GM18909 (cell line): ENCODE measurements around the gene TK1.
"Not testable (repeated sequence)": the region's sequence is repeated elsewhere in the genome, so short reads cannot be mapped to it uniquely, and the experiment has no call there.

Experiments used
- ATAC-seq: cut with Tn5 transposase; IDR thresholded peaks from one replicate; pipeline ENCODE4 v1.9.1; 2021; ENCODE audit warnings: mild to moderate bottlenecking; ENCODE audit not compliant: unreplicated experiment, poor library complexity

Gene TK1

GRCh38 chr17:78186692-78187595 is at the start of gene TK1, which contains the start of gene AFMID:
Gene TK1 (minus strand): TSS chr17:78187052. CDS start chr17:78186994, 58 bp downstream.
Gene AFMID (plus strand): TSS chr17:78187362. CDS start chr17:78187371, 9 bp downstream.
- peak; percentile 94 for ATAC-seq

GRCh38 chr17:78235885-78236284 is 49.0 kb upstream of the TK1 start:
- no peak for ATAC-seq

- not testable (repeated sequence) for ATAC-seq
These were observed 48.2 kb upstream of the TK1 start for GRCh38 chr17:78235022-78235421.

- no peak for ATAC-seq
These were observed 47.5 kb upstream of the TK1 start for GRCh38 chr17:78234261-78234865.

GRCh38 chr17:78233678-78234077 is 46.8 kb upstream of the TK1 start:
- no peak for ATAC-seq

- ATAC-seq = no peak
These were observed 46.0 kb upstream of the TK1 start for GRCh38 chr17:78232859-78233173.

GRCh38 chr17:78231991-78232858 is 45.4 kb upstream of the TK1 start:
- ATAC-seq = no peak

GRCh38 chr17:78230996-78231935 is 44.4 kb upstream of the TK1 start, which contains the start of gene TMEM235:
Gene TMEM235 (plus strand): TSS chr17:78231631. CDS start chr17:78232024, 393 bp downstream.
- no peak for ATAC-seq

GRCh38 chr17:78230252-78230962 is 43.6 kb upstream of the TK1 start:
- ATAC-seq = no peak

GRCh38 chr17:78228176-78228575 is 41.3 kb upstream of the TK1 start:
- no peak for ATAC-seq

GRCh38 chr17:78227455-78227916 is 40.6 kb upstream of the TK1 start:
- ATAC-seq = no peak

- ATAC-seq = no peak
These were observed 40.1 kb upstream of the TK1 start for GRCh38 chr17:78226759-78227454.

GRCh38 chr17:78226055-78226758 is 39.4 kb upstream of the TK1 start:
- no peak for ATAC-seq

GRCh38 chr17:78225088-78225865 is 38.4 kb upstream of the TK1 start:
- ATAC-seq = no peak

- ATAC-seq = no peak
These were observed 37.6 kb upstream of the TK1 start for GRCh38 chr17:78224231-78225087.

- no peak for ATAC-seq
These were observed 36.9 kb upstream of the TK1 start for GRCh38 chr17:78223765-78224164.
